Heart left ventricle (tissue), 13 donors: ENCODE data around the gene HAUS7.

Source experiments
- POLR2A ChIP-seq, 2 donors: fragments of 450-650 bp; IDR thresholded peaks; one replicate each; pipeline ENCODE4 v1.6.1; 2017; ENCODE audit warnings: antibody characterized with exemption in 2 of 2, mild to moderate bottlenecking in 2 of 2, moderate library complexity in 2 of 2
- TF ChIP-seq, protein P1 (sequence below), 12 donors: fragments of 200-600 bp; sonication (generic) in 4 of 12; IDR thresholded peaks; one replicate each; pipeline versions ENCODE4 v1.5.0 to v1.8.0; 2018 to 2022; ENCODE audit warnings: antibody characterized with exemption in 12 of 12, mild to moderate bottlenecking in 5 of 12
- donor health status: ischemic (EF 13 %, LVEDD 7.1; RV severe dilation, severe dysfunction).
- donor health status: DM: no; HTN: yes; CAD: no.
- donor health status: DM: no; HTN: no; CAD: no.
- donor health status: ischemic (EF 25% LVEDD 6.9; RV normal size, moderate dysfunction).
- donor health status: ischemic (EF 25% LVEDD 5.7; RV mildly dilated, moderate dysfunction).
- donor health status: ischemic (EF 35%, LVEDD 5.7; RV mildly dilated, moderate dysfunction).
- donor health status: nonischemic (EF 11% LVEDD 7.7; RV severe dilation, severe dysfunction).
- donor health status: DM: yes; HTN: yes; CAD: no.
- donor health status: PGD.
- donor health status: ischemic (EF 29% LVEDD 5.4; RV normal size, mild dysfunction).
- donor health status: nonischemic (EF 23%, LVEDD 6.1; RV moderate dilation, normal function).

DNA sequence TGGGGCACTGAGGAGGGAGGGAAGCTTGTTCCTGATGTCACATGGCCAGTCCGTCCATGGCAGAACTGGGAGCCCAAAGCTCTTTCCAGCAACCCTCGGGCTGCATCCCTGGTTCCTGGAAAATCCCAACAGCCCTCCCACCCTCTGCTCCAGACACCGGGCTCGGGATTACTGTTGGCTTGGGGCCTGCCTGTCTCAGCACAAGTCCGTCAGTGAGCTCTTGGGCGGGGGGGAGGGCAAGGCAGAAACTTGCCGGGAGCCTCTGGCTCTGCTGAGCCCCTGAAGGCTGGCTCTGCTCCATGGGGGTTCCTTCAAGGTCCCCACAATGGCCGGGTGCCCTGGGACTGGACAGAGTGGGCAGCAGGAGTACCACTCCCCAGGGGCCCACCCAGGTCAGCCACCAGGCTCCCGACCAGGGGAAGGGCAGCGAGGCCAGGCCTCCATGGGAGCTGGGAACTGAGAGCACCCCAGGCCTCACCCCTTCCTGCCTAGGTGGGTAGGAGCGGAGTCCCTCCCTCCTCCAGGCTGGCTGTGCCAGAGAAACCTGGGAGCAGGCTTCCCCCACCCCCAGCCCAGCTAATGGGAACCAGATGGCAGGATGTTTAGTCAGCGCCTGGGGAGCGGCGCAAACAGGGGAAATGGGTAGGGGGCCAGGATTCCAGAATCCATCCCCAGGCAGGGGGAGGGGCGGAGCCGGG, 6.4 kb upstream of the HAUS7 start:
- TF ChIP-seq, protein P1, sequence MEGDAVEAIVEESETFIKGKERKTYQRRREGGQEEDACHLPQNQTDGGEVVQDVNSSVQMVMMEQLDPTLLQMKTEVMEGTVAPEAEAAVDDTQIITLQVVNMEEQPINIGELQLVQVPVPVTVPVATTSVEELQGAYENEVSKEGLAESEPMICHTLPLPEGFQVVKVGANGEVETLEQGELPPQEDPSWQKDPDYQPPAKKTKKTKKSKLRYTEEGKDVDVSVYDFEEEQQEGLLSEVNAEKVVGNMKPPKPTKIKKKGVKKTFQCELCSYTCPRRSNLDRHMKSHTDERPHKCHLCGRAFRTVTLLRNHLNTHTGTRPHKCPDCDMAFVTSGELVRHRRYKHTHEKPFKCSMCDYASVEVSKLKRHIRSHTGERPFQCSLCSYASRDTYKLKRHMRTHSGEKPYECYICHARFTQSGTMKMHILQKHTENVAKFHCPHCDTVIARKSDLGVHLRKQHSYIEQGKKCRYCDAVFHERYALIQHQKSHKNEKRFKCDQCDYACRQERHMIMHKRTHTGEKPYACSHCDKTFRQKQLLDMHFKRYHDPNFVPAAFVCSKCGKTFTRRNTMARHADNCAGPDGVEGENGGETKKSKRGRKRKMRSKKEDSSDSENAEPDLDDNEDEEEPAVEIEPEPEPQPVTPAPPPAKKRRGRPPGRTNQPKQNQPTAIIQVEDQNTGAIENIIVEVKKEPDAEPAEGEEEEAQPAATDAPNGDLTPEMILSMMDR (IDR thresholded peaks at IDR 0.05), result no peak
- TF ChIP-seq POLR2A (IDR thresholded peaks at IDR 0.05), result no peak
